ENCODE results near the gene KCNQ1OT1. TPM values are rescaled to one million over a fixed set of nuclear protein-coding genes. Genes with fewer than 3 reads are reported as not detected.

Gene KCNQ1OT1
- total and polyA plus RNA-seq, 2 of the 4 experiments (the other 2 are of a cell fraction): 0.14 to 2.0 TPM

DNA sequence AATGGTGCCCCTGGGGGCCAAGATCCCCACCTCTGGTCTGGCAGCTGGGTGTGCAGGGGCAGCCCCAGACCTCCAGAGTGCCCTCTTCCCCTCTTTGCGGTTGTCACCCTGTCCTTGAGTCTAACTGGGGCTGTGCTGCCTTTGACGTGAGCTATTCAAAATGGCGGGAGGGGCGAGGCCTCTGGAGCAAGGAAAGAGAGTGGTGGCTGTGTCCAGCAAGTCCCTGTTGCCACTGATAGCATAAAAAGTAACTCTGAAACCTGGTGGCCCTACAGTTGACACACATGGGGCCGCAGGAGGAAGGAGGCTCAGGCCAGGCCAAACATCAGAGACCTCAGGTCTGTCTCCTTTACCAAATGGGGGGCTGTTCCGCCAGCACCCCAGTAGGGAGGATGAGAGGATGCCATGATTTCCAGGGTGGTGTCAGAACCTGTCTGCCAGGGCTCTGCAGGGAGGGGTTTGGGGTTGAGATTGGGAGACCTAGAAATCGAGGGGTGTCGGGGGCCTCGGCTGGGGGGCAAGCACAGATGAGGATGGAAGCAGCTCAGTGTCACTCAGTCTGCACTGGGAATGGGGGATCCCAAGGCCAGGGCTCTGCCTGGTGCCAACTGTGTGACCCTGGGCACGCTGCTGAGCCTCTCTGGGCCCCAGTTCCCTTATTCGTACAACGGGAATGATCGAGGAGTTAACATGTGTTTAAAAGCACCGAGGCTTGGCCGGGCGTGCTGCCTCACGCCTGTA, 49.2 kb upstream of the KCNQ1OT1 start:
- H2AK5ac ChIP-seq (ENCODE audit: low read depth, low read length): no peak overlapping the region
- H3K4me2 ChIP-seq (ENCODE audit: low read depth, low read length): no peak overlapping the region
- no peaks in the 10 kb centered on the region for H4K20me1 ChIP-seq (ENCODE audit: insufficient read depth, low read length)
- ChIA-PET POLR2A (ENCODE audit: unreplicated experiment) (no interaction called here), CTCF (no interaction called here)
- no peak overlapping the region for H2AFZ ChIP-seq (replicated peaks; ENCODE audit: low read length, poor library complexity)
- H2BK15ac ChIP-seq (ENCODE audit: low read depth, low read length): no peak overlapping the region
- no peak overlapping the region for H3K27ac ChIP-seq (ENCODE audit: insufficient read depth, low read length)
- no peak overlapping the region for H2BK20ac ChIP-seq (ENCODE audit: low read depth, low read length)
- ATAC-seq (ENCODE audit: low read depth) (no peak), DNase-seq (no peak)
- H4K8ac ChIP-seq (ENCODE audit: low read depth in 2 of 2, low read length in 2 of 2): no peak overlapping the region
- H3K79me1 ChIP-seq (ENCODE audit: low read depth in 1 of 2, low read length in 2 of 2): no peaks in the 10 kb centered on the region
- H3K9me1 ChIP-seq (ENCODE audit: insufficient read depth, low read length): no peaks in the 10 kb centered on the region
- H3K4me1 ChIP-seq (ENCODE audit: control insufficient read depth, insufficient read depth, low read length): no peaks in the 10 kb centered on the region
- no peak overlapping the region for H3K4me3 ChIP-seq (ENCODE audit: insufficient read depth, low read depth, low read length)
- no peak overlapping the region for H2AK9ac ChIP-seq (replicated peaks; ENCODE audit: low read depth, low read length, poor library complexity)
- H2BK5ac ChIP-seq (ENCODE audit: low read depth, low read length, poor library complexity, severe bottlenecking): no peak overlapping the region
- intact Hi-C loops (cut with micrococcal nuclease) (no loop called here), dilution Hi-C loops (cut with HindIII; ENCODE audit: low sequenced_read_pairs, unreplicated experiment) (no loop called here), in situ Hi-C loops (cut with MboI; ENCODE audit: low sequenced_read_pairs) (no loop called here)
- WGBS, 2 experiments (ENCODE audit: extremely low coverage in 2 of 2, insufficient read length in 1 of 2): 86% methylated on average over 1 of the region's 17 CpGs; no CpG with 5 or more reads in 1 of the 2 experiments
- H3K9me3 ChIP-seq (ENCODE audit: control insufficient read depth, insufficient read depth, low read length): no peaks in the 10 kb centered on the region; the same call in 1 of the 2 replicates
- no peak overlapping the region for H3K23ac ChIP-seq (ENCODE audit: low read depth, low read length)
- no peak overlapping the region for H3K4ac ChIP-seq (ENCODE audit: low read depth, low read length)
- H4K91ac ChIP-seq (ENCODE audit: insufficient read depth, low read depth, low read length): no peak overlapping the region
- no peaks in the 10 kb centered on the region for H3K36me3 ChIP-seq (ENCODE audit: control insufficient read depth, insufficient read depth, low read length)
- no peak overlapping the region for H4K5ac ChIP-seq (ENCODE audit: low read depth, low read length)
- H3K18ac ChIP-seq (ENCODE audit: low read depth, low read length): no peak overlapping the region
- H3K56ac ChIP-seq (ENCODE audit: extremely low read depth, insufficient read depth, low read length): no peak overlapping the region
- no peak overlapping the region for H2BK120ac ChIP-seq (ENCODE audit: low read depth, low read length)
- BruUV-seq (replicated peaks): no TSS peak
- H3K27me3 ChIP-seq (ENCODE audit: control insufficient read depth, insufficient read depth, low read length): peaks cover 30% of the 10 kb centered on the region
- TF ChIP-seq, protein P1, sequence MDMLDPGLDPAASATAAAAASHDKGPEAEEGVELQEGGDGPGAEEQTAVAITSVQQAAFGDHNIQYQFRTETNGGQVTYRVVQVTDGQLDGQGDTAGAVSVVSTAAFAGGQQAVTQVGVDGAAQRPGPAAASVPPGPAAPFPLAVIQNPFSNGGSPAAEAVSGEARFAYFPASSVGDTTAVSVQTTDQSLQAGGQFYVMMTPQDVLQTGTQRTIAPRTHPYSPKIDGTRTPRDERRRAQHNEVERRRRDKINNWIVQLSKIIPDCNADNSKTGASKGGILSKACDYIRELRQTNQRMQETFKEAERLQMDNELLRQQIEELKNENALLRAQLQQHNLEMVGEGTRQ (IDR thresholded peaks at IDR 0.05; ENCODE audit: low read depth, low read length): no peak
- TF ChIP-seq CHD1 (IDR thresholded peaks at IDR 0.05; ENCODE audit: low read depth, low read length) (no peak), SMC3 (IDR thresholded peaks at IDR 0.05; ENCODE audit: low read depth, low read length) (no peak), RCOR1 (IDR thresholded peaks at IDR 0.05; ENCODE audit: insufficient replicate concordance, low read length) (no peak), MXI1 (IDR thresholded peaks at IDR 0.05; ENCODE audit: borderline replicate concordance, low read depth, low read length) (no peak), MAZ (IDR thresholded peaks at IDR 0.05; ENCODE audit: borderline replicate concordance, low read depth, low read length) (no peak), NFE2L2 (IDR thresholded peaks at IDR 0.05; ENCODE audit: low read depth, low read length) (no peak), MAFK (IDR thresholded peaks at IDR 0.05; ENCODE audit: low read depth, low read length) (no peak), FOS (IDR thresholded peaks at IDR 0.05; ENCODE audit: low read depth, low read length) (no peak), BHLHE40 (IDR thresholded peaks at IDR 0.05; ENCODE audit: low read depth, low read length) (no peak), RFX5 (IDR thresholded peaks at IDR 0.05; ENCODE audit: low read depth, low read length) (no peak), CEBPB (IDR thresholded peaks at IDR 0.05; ENCODE audit: low read depth, low read length) (no peak), RAD21 (IDR thresholded peaks at IDR 0.05; ENCODE audit: low read length) (no peak), POLR2A (IDR thresholded peaks at IDR 0.05; ENCODE audit: low read depth, low read length) (no peak)
- TF ChIP-seq, protein P2, sequence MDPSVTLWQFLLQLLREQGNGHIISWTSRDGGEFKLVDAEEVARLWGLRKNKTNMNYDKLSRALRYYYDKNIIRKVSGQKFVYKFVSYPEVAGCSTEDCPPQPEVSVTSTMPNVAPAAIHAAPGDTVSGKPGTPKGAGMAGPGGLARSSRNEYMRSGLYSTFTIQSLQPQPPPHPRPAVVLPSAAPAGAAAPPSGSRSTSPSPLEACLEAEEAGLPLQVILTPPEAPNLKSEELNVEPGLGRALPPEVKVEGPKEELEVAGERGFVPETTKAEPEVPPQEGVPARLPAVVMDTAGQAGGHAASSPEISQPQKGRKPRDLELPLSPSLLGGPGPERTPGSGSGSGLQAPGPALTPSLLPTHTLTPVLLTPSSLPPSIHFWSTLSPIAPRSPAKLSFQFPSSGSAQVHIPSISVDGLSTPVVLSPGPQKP (IDR thresholded peaks at IDR 0.05; ENCODE audit: borderline replicate concordance, low read depth, low read length): no peak
- TF ChIP-seq, protein P3, sequence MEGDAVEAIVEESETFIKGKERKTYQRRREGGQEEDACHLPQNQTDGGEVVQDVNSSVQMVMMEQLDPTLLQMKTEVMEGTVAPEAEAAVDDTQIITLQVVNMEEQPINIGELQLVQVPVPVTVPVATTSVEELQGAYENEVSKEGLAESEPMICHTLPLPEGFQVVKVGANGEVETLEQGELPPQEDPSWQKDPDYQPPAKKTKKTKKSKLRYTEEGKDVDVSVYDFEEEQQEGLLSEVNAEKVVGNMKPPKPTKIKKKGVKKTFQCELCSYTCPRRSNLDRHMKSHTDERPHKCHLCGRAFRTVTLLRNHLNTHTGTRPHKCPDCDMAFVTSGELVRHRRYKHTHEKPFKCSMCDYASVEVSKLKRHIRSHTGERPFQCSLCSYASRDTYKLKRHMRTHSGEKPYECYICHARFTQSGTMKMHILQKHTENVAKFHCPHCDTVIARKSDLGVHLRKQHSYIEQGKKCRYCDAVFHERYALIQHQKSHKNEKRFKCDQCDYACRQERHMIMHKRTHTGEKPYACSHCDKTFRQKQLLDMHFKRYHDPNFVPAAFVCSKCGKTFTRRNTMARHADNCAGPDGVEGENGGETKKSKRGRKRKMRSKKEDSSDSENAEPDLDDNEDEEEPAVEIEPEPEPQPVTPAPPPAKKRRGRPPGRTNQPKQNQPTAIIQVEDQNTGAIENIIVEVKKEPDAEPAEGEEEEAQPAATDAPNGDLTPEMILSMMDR (conservative IDR thresholded peaks at IDR 0.05; ENCODE audit: low read depth, low read length): no peak
- H3K9ac ChIP-seq (ENCODE audit: low read depth, low read length): no peak overlapping the region
- no peak overlapping the region for H3K14ac ChIP-seq (replicated peaks; ENCODE audit: low read depth, low read length)
